Measurements from ENCODE around the gene CERS3.

Gene CERS3

DNA sequence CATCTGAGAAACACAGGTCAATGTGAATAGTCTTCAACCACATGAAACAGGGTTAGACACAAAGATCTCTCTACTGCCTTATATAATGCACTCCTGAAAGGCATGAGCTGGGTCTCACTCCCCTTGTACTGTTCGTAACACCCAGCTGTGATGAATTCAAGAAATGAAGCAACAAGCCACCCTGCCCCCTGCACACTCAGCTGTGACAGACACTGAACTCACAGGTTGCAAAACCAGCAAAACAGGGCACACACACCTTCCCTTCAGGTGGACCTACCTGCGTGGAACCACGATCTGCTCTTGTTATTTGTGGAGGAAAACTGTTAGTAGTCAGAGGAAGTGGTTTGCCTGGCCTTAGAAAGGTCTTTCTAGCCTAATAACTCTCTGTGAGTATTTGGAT, 64.5 kb downstream of the CERS3 start:
- Histone ChIP-seq H3K4me1 (ENCODE audit: insufficient read depth, low read length) (no peaks in the 10 kb centered on the region), H3K27ac (ENCODE audit: low read length) (no peak overlapping the region), H3K4me2 (ENCODE audit: insufficient read depth, low read length) (no peak overlapping the region), H3K9ac (ENCODE audit: low read depth, low read length) (no peak overlapping the region), H2AFZ (ENCODE audit: low read depth, low read length) (no peak overlapping the region), H3K4me3 (ENCODE audit: low read depth in 1 of 2, low read length in 2 of 2) (no peak overlapping the region), H3K36me3 (ENCODE audit: insufficient read depth, low read length) (no peaks in the 10 kb centered on the region), H3K27me3 (ENCODE audit: insufficient read depth, low read length, poor library complexity) (no peaks in the 10 kb centered on the region), H3K9me3 (ENCODE audit: insufficient read depth, low read length, severe bottlenecking) (no peaks in the 10 kb centered on the region), H3K79me2 (ENCODE audit: insufficient read depth, low read length) (no peaks in the 10 kb centered on the region), H4K20me1 (ENCODE audit: insufficient read depth, low read length) (no peaks in the 10 kb centered on the region)
- ATAC-seq (ENCODE audit: insufficient read depth, low read depth) (no peak), DNase-seq (no peak)
- TF ChIP-seq, protein P1, sequence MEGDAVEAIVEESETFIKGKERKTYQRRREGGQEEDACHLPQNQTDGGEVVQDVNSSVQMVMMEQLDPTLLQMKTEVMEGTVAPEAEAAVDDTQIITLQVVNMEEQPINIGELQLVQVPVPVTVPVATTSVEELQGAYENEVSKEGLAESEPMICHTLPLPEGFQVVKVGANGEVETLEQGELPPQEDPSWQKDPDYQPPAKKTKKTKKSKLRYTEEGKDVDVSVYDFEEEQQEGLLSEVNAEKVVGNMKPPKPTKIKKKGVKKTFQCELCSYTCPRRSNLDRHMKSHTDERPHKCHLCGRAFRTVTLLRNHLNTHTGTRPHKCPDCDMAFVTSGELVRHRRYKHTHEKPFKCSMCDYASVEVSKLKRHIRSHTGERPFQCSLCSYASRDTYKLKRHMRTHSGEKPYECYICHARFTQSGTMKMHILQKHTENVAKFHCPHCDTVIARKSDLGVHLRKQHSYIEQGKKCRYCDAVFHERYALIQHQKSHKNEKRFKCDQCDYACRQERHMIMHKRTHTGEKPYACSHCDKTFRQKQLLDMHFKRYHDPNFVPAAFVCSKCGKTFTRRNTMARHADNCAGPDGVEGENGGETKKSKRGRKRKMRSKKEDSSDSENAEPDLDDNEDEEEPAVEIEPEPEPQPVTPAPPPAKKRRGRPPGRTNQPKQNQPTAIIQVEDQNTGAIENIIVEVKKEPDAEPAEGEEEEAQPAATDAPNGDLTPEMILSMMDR (IDR thresholded peaks at IDR 0.05; ENCODE audit: borderline replicate concordance, extremely low read depth, low read length, poor library complexity, severe bottlenecking): no peak
- TF ChIP-seq EZH2 (IDR thresholded peaks at IDR 0.05; ENCODE audit: borderline replicate concordance, low read depth, low read length, severe bottlenecking): no peak

DNA sequence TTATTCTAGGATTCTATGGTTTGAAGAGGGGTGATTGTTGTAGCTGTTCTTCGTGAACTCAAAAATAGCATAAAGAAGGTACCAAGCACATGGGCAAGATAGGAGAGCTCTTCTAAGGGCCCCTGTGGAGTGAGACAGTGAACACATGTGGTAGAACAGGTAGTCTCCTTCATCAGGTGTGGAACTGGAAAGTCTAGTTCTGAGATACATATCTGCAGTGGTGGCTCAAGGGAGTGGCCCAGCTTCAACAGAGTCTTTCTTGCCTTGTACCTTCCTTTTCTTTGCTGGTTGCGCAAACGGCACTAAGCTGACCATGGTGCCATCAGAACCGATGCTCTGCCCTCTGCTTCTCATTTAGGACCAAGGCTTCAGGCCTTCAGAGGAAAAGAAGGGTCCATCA, 65.2 kb downstream of the CERS3 start:
- ATAC-seq (ENCODE audit: insufficient read depth, low read depth): no peak
- no peak overlapping the region for H3K9ac ChIP-seq (ENCODE audit: low read depth, low read length)

GRCh38 chr15:100461049-100461448, 67.7 kb downstream of the CERS3 start:
- no peak for ATAC-seq (ENCODE audit: insufficient read depth, low read depth)

More for the DNA sequence above, 65.2 kb downstream of the CERS3 start:
- no peak for DNase-seq
- Histone ChIP-seq H3K4me1 (ENCODE audit: insufficient read depth, low read length) (no peaks in the 10 kb centered on the region), H3K4me3 (ENCODE audit: low read depth in 1 of 2, low read length in 2 of 2) (no peak overlapping the region), H3K79me2 (ENCODE audit: insufficient read depth, low read length) (no peaks in the 10 kb centered on the region), H3K27ac (ENCODE audit: low read length) (no peak overlapping the region), H3K36me3 (ENCODE audit: insufficient read depth, low read length) (no peaks in the 10 kb centered on the region), H3K27me3 (ENCODE audit: insufficient read depth, low read length, poor library complexity) (no peaks in the 10 kb centered on the region), H3K4me2 (ENCODE audit: insufficient read depth, low read length) (no peak overlapping the region), H2AFZ (ENCODE audit: low read depth, low read length) (no peak overlapping the region), H4K20me1 (ENCODE audit: insufficient read depth, low read length) (no peaks in the 10 kb centered on the region), H3K9me3 (ENCODE audit: insufficient read depth, low read length, severe bottlenecking) (no peaks in the 10 kb centered on the region)
- TF ChIP-seq, protein P1 (IDR thresholded peaks at IDR 0.05; ENCODE audit: borderline replicate concordance, extremely low read depth, low read length, poor library complexity, severe bottlenecking): no peak
- no peak for TF ChIP-seq EZH2 (IDR thresholded peaks at IDR 0.05; ENCODE audit: borderline replicate concordance, low read depth, low read length, severe bottlenecking)

More at GRCh38 chr15:100461049-100461448, 67.7 kb downstream of the CERS3 start:
- no peak overlapping the region for H3K27ac ChIP-seq (ENCODE audit: low read length)
- DNase-seq: no peak
- H3K36me3 ChIP-seq (ENCODE audit: insufficient read depth, low read length): no peaks in the 10 kb centered on the region
- TF ChIP-seq, protein P1 (IDR thresholded peaks at IDR 0.05; ENCODE audit: borderline replicate concordance, extremely low read depth, low read length, poor library complexity, severe bottlenecking): no peak
- H3K4me3 ChIP-seq (ENCODE audit: low read depth in 1 of 2, low read length in 2 of 2): no peak overlapping the region
- H3K9me3 ChIP-seq (ENCODE audit: insufficient read depth, low read length, severe bottlenecking): peaks cover 7% of the 10 kb centered on the region
- H3K4me2 ChIP-seq (ENCODE audit: insufficient read depth, low read length): no peak overlapping the region
- no peak overlapping the region for H3K9ac ChIP-seq (ENCODE audit: low read depth, low read length)
- no peak overlapping the region for H2AFZ ChIP-seq (ENCODE audit: low read depth, low read length)
- H3K79me2 ChIP-seq (ENCODE audit: insufficient read depth, low read length): no peaks in the 10 kb centered on the region
- no peaks in the 10 kb centered on the region for H3K4me1 ChIP-seq (ENCODE audit: insufficient read depth, low read length)
- H3K27me3 ChIP-seq (ENCODE audit: insufficient read depth, low read length, poor library complexity): no peaks in the 10 kb centered on the region
- H4K20me1 ChIP-seq (ENCODE audit: insufficient read depth, low read length): no peaks in the 10 kb centered on the region

Data from DND-41 (cell line).